HG03457 (cell line): ENCODE results near the gene SHD.
A peak's percentile ranks its signal among the peaks of the same experiment; 100 is the strongest.
"Not testable (repeated sequence)": the region's sequence is repeated elsewhere in the genome, so short reads cannot be mapped to it uniquely, and the experiment has no call there.

Experiments
- ATAC-seq: cut with Tn5 transposase; IDR thresholded peaks from one replicate; pipeline ENCODE4 v1.9.1; 2021; ENCODE audit warnings: moderate number of reproducible peaks; ENCODE audit not compliant: unreplicated experiment

The SHD gene

GRCh38 chr19:4278419-4279266 is at the start of gene SHD:
TSS of gene SHD (plus strand) at chr19:4279266. CDS start at chr19:4280064, 798 bp downstream.
- no peak for ATAC-seq

DNA sequence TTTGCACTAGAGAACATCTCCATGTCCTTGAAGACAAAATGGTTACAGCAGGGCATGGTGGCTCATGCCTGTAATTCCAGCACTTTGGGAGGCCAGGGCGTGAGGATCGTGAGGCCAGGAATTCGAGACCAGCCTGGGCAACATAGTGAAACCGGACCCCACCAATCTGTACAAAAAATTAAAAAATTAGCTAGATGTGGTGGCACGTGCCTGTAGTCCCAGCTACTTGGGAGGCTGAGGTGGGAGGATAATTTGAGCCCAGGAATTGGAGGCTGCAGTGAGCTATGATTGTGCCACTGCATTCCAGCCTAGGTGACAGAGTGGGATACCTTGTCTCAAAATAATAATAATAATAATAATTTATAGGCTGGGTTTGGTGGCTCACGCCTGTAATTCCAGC is 48.8 kb upstream of the SHD start:
- ATAC-seq: not testable (repeated sequence)

- ATAC-seq: not testable (repeated sequence)
These were observed 47.5 kb upstream of the SHD start for GRCh38 chr19:4231521-4231920.

DNA sequence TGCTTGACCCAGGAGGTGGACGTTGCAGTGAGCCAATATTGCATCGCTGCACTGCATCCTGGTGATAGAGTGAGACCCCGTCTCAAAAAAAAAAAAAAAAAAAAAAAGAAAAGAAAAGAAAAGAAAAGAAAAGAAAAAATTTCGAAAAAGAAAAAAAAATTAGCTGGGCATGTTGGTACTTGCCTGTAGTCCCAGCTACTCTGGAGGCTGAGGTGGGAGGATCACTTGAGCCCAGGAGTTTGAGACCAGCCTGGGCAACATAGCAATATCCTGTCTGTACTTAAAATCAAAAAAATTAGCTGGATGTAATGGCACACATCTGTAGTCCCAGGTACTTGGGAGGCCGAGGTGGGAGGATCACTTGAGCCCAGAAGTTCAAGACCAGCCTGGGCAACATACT is 46.9 kb upstream of the SHD start:
- ATAC-seq: not testable (repeated sequence)

DNA sequence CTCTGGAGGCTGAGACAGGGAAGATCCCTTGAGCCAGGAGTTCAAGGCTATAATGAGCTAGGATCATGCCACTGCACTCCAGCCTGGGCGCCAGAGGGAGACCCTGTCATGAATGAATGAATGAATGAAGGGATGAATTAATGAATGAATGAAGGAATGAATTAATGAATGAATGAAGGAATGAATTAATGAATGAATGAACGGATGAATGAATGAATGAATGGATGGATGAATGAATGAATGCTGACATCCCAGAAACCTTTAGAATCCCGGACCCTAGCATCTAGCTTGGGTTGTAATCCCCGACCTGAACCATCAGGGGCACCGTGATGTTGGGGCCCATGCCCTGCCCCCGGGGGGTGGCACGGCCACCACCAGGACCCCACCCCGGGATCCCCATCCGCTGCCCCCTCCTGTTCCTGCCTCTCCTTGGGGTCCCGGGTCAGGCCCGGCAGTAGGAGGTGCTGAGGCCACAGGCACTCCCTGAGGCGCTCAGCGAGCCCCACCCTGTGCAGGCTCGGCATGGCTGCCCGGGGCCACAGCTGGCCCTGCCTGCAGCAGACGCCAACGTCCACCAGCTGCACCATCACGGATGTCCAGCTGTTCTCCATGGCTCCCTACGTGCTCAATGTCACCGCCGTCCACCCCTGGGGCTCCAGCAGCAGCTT is 46.3 kb upstream of the SHD start:
- no peak for ATAC-seq

- no peak for ATAC-seq
These were observed 45.7 kb upstream of the SHD start for GRCh38 chr19:4233282-4233853.

GRCh38 chr19:4234142-4234861 is 44.8 kb upstream of the SHD start:
- no peak for ATAC-seq

DNA sequence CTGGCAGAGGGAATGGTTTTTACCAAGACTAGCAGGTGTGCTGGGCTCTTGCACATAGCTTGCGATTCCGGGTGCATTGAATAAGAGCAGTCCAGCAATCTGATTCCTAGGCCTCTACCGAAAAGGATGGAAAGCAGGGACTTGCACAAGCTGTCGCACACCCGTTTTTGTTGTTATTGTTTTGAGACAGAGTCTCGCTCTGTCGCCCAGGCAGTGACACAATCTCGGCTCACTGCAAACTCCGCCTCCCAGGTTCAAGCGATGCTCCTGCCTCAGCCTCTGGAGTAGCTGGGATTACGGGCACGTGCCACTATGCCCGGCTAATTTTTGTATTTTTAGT is 44.2 kb upstream of the SHD start:
- ATAC-seq: no peak

- not testable (repeated sequence) for ATAC-seq
These were observed 41.6 kb upstream of the SHD start for GRCh38 chr19:4237510-4237909.

- no peak for ATAC-seq
These were observed 40.2 kb upstream of the SHD start for GRCh38 chr19:4238831-4239230.

- no peak for ATAC-seq
These were observed 37.1 kb upstream of the SHD start for GRCh38 chr19:4241824-4242430.

GRCh38 chr19:4245938-4246337 is 33.1 kb upstream of the SHD start:
- not testable (repeated sequence) for ATAC-seq

DNA sequence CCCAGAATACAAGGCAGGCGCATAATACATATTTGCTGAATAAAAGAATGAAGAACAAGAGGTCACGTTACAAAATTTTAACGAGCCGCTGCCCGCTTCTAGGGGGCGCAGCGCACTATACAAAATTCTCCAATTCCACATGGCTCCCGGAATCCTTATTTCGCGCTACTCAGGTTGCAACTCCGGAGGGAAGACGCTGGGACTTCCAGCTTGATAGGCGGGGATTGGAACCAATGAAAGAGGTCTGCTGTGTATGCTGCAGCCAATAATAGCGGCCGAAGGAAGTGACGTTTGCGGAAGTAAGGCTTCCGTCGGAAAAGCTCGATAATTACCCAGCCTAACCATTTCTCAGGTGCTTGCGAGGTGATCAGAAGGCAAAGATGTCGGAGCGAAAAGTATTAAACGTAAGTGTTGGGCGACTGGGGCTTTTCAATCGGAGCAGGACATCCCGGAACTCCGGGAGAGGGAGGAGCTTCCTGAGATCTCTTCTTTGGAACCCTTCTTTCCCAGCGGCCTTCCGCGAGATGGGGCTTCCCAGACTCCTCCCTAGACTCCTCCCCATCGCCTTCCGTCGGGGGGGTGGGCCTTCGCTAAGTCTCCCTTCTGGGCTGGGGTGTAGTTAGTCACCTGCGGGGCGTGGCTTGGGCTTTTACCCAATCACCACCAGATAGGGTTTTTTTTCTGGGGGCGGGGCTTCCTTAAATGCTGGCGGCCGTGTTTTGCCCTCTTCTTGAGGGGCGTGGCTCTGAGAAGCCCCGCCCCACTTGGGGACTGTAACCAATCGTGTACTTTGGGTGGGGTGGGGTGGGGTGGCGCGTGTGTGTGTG is 32.1 kb upstream of the SHD start, which contains the start of gene YJU2:
Gene YJU2, plus strand, starts transcription at position 314 of the 827 bp plus-strand sequence. Its CDS starts 67 bp downstream, at position 381.
- ATAC-seq: peak; percentile 64

DNA sequence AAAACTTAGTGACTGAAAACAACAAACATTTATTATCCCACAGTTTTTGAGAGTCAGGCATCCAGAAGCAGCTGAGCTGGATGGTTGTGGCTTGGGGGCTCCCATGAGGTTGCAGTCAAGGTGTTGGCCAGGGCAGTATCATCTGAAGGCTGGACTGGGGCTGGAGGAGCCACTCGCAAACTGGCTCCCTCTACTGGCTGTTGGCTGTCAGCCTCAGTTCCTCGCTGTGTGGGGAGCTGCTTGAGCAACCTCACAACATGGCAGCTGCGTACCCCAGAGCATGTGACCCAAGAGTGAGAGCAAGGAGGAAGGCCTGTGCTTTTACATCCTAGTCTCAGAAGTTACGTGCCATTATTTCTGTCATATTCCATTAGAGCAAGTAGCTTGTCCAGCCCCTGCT is 22.5 kb upstream of the SHD start:
- no peak for ATAC-seq

DNA sequence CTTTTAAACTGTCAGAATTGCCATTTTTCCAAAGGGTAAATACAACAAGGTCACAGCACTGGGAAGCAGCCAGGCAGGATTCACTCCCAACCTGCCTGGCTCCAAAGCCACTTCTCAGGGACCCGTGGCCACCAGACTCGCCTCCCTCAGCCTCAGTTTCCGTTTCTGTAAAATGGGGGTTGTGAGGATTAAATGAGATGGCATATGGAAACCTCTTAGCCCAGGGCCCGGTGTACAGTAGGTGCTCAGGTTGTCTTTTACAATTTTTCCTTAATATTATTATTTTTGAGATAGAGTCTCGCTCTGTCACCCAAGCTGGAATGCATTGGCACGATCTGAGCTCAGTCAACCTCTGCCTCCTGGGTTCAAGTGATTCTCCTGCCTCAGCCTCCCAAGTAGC is 22.0 kb upstream of the SHD start:
- no peak for ATAC-seq

- ATAC-seq: no peak
These were observed 20.9 kb upstream of the SHD start for GRCh38 chr19:4258181-4258580.

- ATAC-seq: no peak
These were observed 18.4 kb upstream of the SHD start for GRCh38 chr19:4260613-4261191.

DNA sequence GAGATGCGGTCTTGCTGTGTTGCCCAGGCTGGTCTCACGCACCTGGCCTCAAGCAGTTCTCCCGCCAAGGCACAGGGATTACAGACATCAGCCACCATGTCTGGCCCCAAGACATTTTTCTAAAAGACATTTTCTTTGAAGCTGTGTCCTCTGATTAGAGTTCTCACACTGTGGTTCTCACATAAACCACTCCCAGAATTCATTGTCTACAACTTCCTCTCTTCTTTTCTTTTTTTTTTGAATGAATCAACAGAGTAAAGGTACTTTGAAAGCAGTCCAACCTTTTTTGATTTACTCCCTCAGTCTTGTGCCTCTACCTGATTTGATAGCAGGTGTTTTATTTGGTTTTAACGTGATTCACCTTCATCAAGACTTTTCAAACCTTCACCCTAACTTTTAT is 14.3 kb upstream of the SHD start:
- no peak for ATAC-seq

GRCh38 chr19:4266253-4267000 is 12.6 kb upstream of the SHD start:
- no peak for ATAC-seq
